ENCODE measurements around the gene MYCBP.

MYCBP gene

GRCh38 chr1:38867208-38867607 is 5.9 kb downstream of the MYCBP start:
- Histone ChIP-seq H3K27ac (no peak overlapping the region), H3K4me3 (ENCODE audit: low read depth in 1 of 2, low read length in 1 of 2) (no peak overlapping the region), H3K4me1 (ENCODE audit: control insufficient read depth in 1 of 2, insufficient read depth in 1 of 2, low read depth in 1 of 2, low read length in 1 of 2) (peaks cover 9 to 14% of the 10 kb centered on the region in 2 experiments), H3K9me3 (no peaks in the 10 kb centered on the region), H3K36me3 (peaks cover 40% of the 10 kb centered on the region), H3K27me3 (no peaks in the 10 kb centered on the region)
- TF ChIP-seq CTCF (IDR thresholded peaks at IDR 0.05), result no peak

GRCh38 chr1:38865112-38865715 is 7.9 kb downstream of the MYCBP start:
- no peak overlapping the region for H3K27ac ChIP-seq
- TF ChIP-seq CTCF (IDR thresholded peaks at IDR 0.05), result no peak

GRCh38 chr1:38860454-38860795 is 12.7 kb downstream of the MYCBP start:
- H3K9me3 ChIP-seq, result no peaks in the 10 kb centered on the region
- peaks cover 34 to 37% of the 10 kb centered on the region in 2 experiments for H3K4me1 ChIP-seq (ENCODE audit: control insufficient read depth in 1 of 2, insufficient read depth in 1 of 2, low read depth in 1 of 2, low read length in 1 of 2)
- TF ChIP-seq CTCF (IDR thresholded peaks at IDR 0.05), result no peak
- H3K27me3 ChIP-seq, result no peaks in the 10 kb centered on the region
- H3K4me3 ChIP-seq (ENCODE audit: low read depth in 1 of 2, low read length in 1 of 2), result peak overlapping the region; percentile 68 to 95
- peaks cover 45% of the 10 kb centered on the region for H3K36me3 ChIP-seq
- peak overlapping the region; percentile 93 for H3K27ac ChIP-seq

More at GRCh38 chr1:38865112-38865715, 7.9 kb downstream of the MYCBP start:
- Histone ChIP-seq H3K4me1 (ENCODE audit: control insufficient read depth in 1 of 2, insufficient read depth in 1 of 2, low read depth in 1 of 2, low read length in 1 of 2) (peaks cover 7 to 8% of the 10 kb centered on the region in 2 experiments), H3K36me3 (peaks cover 40% of the 10 kb centered on the region), H3K9me3 (no peaks in the 10 kb centered on the region), H3K4me3 (ENCODE audit: low read depth in 1 of 2, low read length in 1 of 2) (no peak overlapping the region), H3K27me3 (no peaks in the 10 kb centered on the region)

- peaks cover 34 to 37% of the 10 kb centered on the region in 2 experiments for H3K4me1 ChIP-seq (ENCODE audit: control insufficient read depth in 1 of 2, insufficient read depth in 1 of 2, low read depth in 1 of 2, low read length in 1 of 2)
- TF ChIP-seq CTCF (IDR thresholded peaks at IDR 0.05), result no peak
- H3K27me3 ChIP-seq, result no peaks in the 10 kb centered on the region
- H3K9me3 ChIP-seq, result no peaks in the 10 kb centered on the region
- H3K36me3 ChIP-seq, result peaks cover 45% of the 10 kb centered on the region
- H3K27ac ChIP-seq, result peak within 1 kb of the TSS; percentile 93
- H3K4me3 ChIP-seq (ENCODE audit: low read depth in 1 of 2, low read length in 1 of 2), result peak within 1 kb of the TSS; percentile 68 to 95
Observed at GRCh38 chr1:38859561-38860453, 13.3 kb downstream of the MYCBP start, which contains the start of gene RRAGC. TSS of gene RRAGC (minus strand) at chr1:38859772. CDS start at chr1:38859646, 126 bp downstream.

- Histone ChIP-seq H3K9me3 (no peaks in the 10 kb centered on the region), H3K36me3 (peaks cover 45% of the 10 kb centered on the region), H3K27me3 (no peaks in the 10 kb centered on the region), H3K4me1 (ENCODE audit: control insufficient read depth in 1 of 2, insufficient read depth in 1 of 2, low read depth in 1 of 2, low read length in 1 of 2) (peaks cover 34 to 37% of the 10 kb centered on the region in 2 experiments), H3K27ac (peak overlapping the region; percentile 93), H3K4me3 (ENCODE audit: low read depth in 1 of 2, low read length in 1 of 2) (peak overlapping the region; percentile 68 to 95)
- TF ChIP-seq CTCF (IDR thresholded peaks at IDR 0.05), result no peak
Observed at GRCh38 chr1:38858833-38859560, 14.2 kb downstream of the MYCBP start.

Data from neutrophil (primary cell).